GM23338 (cell line): Measurements from ENCODE around the gene LAMA4.

Experiments used
- CTCF ChIP-seq, 2 experiments: fragments of 200-600 bp in 1 of 2; sonication (generic) in 1 of 2; conservative IDR thresholded peaks; 2 replicates each; pipeline versions ENCODE4 v1.5.1 to v1.6.1; 2016 to 2017; ENCODE audit warnings: antibody characterized with exemption in 2 of 2, low read depth in 2 of 2, mild to moderate bottlenecking in 2 of 2, moderate library complexity in 1 of 2
- EZH2 ChIP-seq: fragments of 200-600 bp; sonication (generic); IDR thresholded peaks from one replicate; pipeline ENCODE4 v1.8.0; 2017; ENCODE audit warnings: antibody characterized with exemption, mild to moderate bottlenecking, low read depth; ENCODE audit not compliant: unreplicated experiment
- REST ChIP-seq: IDR thresholded peaks from one replicate; pipeline ENCODE4 v1.6.1; 2018; ENCODE audit warnings: antibody characterized with exemption; ENCODE audit not compliant: unreplicated experiment
- STAT1 ChIP-seq: IDR thresholded peaks from one replicate; pipeline ENCODE4 v1.6.1; 2016; ENCODE audit warnings: antibody characterized with exemption; ENCODE audit not compliant: unreplicated experiment

- TF ChIP-seq CTCF (conservative IDR thresholded peaks at IDR 0.05; ENCODE audit: low read depth in 2 of 2), result no peak
- TF ChIP-seq REST, result no peak
- no peak for TF ChIP-seq STAT1
- TF ChIP-seq EZH2, result no peak
Measured at GRCh38 chr6:112289038-112289566, 34.7 kb upstream of the LAMA4 start.
